WTC11 (cell line): ENCODE measurements around the gene RSPRY1. TPM values are rescaled to one million over a fixed set of nuclear protein-coding genes. Genes with fewer than 3 reads are reported as not detected.
"Not testable (repeated sequence)": the region's sequence is repeated elsewhere in the genome, so short reads cannot be mapped to it uniquely, and the experiment has no call there.

Source experiments
- ATAC-seq: fragments of 200-7000 bp; cut with Tn5 transposase; 2 replicates; pipeline ENCODE4 v1.10.0; 2021; ENCODE audit warnings: mild to moderate bottlenecking, moderate library complexity
- CTCF ChIA-PET: fragments of 300-600 bp; sonication (Branson Sonifier 250); formaldehyde crosslinking; loops from one replicate; lab custom pipeline; 2021; ENCODE audit warnings: antibody characterized with exemption; lab: Charles Lee
- POLR2A ChIA-PET: fragments of 350-600 bp; sonication (Branson Sonifier 250); formaldehyde crosslinking; loops from one replicate; lab custom pipeline; 2021; ENCODE audit warnings: antibody characterized with exemption; lab: Charles Lee
- DNase-seq: peaks from one replicate; pipeline ENCODE4 v3.0.0; 2021; ENCODE audit warnings: low spot score
- H3K27ac Mint-ChIP-seq: 2 replicates; pipeline ENCODE4 v1.8.0; 2021; ENCODE audit warnings: mixed read lengths
- H3K27me3 Mint-ChIP-seq: 2 replicates; pipeline ENCODE4 v1.8.0; 2021; ENCODE audit warnings: low read depth, mild to moderate bottlenecking, moderate library complexity, mixed read lengths
- H3K36me3 Mint-ChIP-seq: 2 replicates; pipeline ENCODE4 v1.8.0; 2021; ENCODE audit warnings: mixed read lengths
- H3K4me1 Mint-ChIP-seq: 2 replicates; pipeline ENCODE4 v1.8.0; 2022; ENCODE audit warnings: mixed read lengths
- H3K4me3 Mint-ChIP-seq: 2 replicates; pipeline ENCODE4 v1.8.0; 2021; ENCODE audit warnings: mild to moderate bottlenecking, moderate library complexity, mixed read lengths
- H3K9me3 Mint-ChIP-seq: 2 replicates; pipeline ENCODE4 v1.8.0; 2021; ENCODE audit warnings: mixed read lengths
- ESRRA ChIP-seq: sonication (generic); formaldehyde crosslinking; IDR thresholded peaks from 2 replicates; pipeline ENCODE4 v1.8.1; 2022; ENCODE audit warnings: mild to moderate bottlenecking, missing genetic modification reagents, borderline replicate concordance
- NFE2L1 ChIP-seq: sonication (generic); formaldehyde crosslinking; IDR thresholded peaks from 2 replicates; pipeline ENCODE4 v1.8.1; 2023; ENCODE audit warnings: missing genetic modification reagents
- NR1H2 ChIP-seq: sonication (generic); formaldehyde crosslinking; IDR thresholded peaks from 2 replicates; pipeline ENCODE4 v1.9.0; 2021; ENCODE audit warnings: mild to moderate bottlenecking, moderate library complexity, missing genetic modification reagents
- NR2C2 ChIP-seq: sonication (generic); formaldehyde crosslinking; IDR thresholded peaks from 2 replicates; pipeline ENCODE4 v1.8.0; 2022; ENCODE audit warnings: mild to moderate bottlenecking, missing genetic modification reagents
- ZNF416 ChIP-seq: fragments of 250-450 bp; sonication (Bioruptor Pico); IDR thresholded peaks from 2 replicates; pipeline ENCODE4 v1.9.0; 2021; ENCODE audit warnings: mild to moderate bottlenecking, inconsistent platforms
- total RNA-seq: library from RNA; stranded (reverse); gene quantifications from 3 replicates; pipeline ENCODE4 v1.2.3, GENCODE V29; 2021
- TF ChIP-seq, protein P1 (sequence below): sonication (generic); formaldehyde crosslinking; IDR thresholded peaks from 2 replicates; pipeline ENCODE4 v1.8.0; 2022; ENCODE audit warnings: mild to moderate bottlenecking, missing genetic modification reagents
- TF ChIP-seq, protein P2 (sequence below): fragments of 200-600 bp; IDR thresholded peaks from 2 replicates; pipeline ENCODE4 v1.8.0; 2022; ENCODE audit warnings: antibody characterized with exemption
- TF ChIP-seq, protein P3 (sequence below): sonication (generic); formaldehyde crosslinking; IDR thresholded peaks from 2 replicates; pipeline ENCODE4 v1.8.1; 2022; ENCODE audit warnings: low read depth, missing genetic modification reagents, borderline replicate concordance

The RSPRY1 gene
- total RNA-seq, 1 experiment from 2014 or later, result 26.8 TPM

DNA sequence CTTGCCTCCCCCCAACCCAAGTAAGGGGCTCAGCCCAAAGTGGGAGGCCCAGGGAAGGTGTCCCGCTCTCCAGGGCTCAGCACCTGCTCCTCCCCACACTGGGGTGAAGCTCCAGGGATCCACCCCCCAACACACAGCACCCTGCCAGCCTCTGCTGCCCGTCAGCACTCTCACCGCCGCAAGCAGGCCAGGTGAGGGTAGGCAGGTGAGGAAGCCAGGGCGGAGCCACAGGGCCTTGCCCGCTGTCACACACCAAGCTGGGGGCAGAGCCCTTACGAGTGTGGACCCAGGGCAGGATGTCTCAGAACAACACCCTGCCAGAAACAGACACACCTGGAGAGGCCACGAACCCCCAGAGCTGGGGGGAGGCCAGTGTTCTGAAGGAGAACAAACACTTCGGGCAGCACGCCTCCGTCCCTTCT is 78.8 kb downstream of the RSPRY1 start (continued):
- no peak for TF ChIP-seq NR2C2 (CRISPR knock-in tag)

DNA sequence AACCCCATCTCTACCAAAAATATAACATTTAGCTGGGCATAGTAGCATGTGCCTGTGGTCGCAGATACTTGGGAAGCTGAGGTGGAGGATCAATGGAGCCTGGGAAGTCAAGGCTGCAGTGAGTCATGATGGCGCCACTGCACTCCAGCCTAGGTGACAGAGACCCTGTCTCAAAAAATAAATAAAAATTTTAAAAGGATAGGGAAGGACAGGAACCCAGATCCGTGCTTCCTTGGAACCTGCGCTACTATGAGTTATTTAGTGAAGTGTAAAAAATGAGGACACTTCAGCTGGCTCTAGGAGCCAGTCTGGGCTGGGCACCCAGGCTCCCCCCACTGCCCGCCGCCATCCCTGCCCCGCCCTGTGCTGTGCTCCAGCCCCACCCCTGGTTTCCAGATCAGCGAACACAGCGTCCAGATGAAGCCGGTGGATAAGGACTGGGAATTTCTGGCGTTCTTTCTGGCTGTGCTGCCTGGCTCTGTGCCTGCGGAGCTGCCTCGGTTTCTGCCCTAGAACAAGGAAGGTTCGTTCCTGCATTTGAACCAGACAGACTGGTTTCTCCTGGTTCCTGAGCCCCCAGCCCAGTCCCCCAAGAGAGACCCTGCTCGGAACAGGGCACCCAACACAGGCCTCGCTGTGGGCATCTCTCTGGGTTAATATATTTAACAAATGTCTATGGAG is 79.9 kb downstream of the RSPRY1 start:
- Mint-ChIP-seq H3K4me3 (no peak overlapping the region), H3K9me3 (no peaks in the 10 kb centered on the region), H3K27me3 (no peaks in the 10 kb centered on the region), H3K36me3 (no peaks in the 10 kb centered on the region), H3K4me1 (peaks cover 8% of the 10 kb centered on the region), H3K27ac (no peak overlapping the region)
- DNase-seq (no peak), ATAC-seq (no peak; the same call in 1 of the 2 replicates)
- ChIA-PET POLR2A (interaction anchor here (0.6 kb wide), 1 partner anchor 125 kb away, joined by 6 read pairs; no protein-coding TSS in a partner anchor), CTCF (no interaction called here)
- TF ChIP-seq NFE2L1, result no peak

DNA sequence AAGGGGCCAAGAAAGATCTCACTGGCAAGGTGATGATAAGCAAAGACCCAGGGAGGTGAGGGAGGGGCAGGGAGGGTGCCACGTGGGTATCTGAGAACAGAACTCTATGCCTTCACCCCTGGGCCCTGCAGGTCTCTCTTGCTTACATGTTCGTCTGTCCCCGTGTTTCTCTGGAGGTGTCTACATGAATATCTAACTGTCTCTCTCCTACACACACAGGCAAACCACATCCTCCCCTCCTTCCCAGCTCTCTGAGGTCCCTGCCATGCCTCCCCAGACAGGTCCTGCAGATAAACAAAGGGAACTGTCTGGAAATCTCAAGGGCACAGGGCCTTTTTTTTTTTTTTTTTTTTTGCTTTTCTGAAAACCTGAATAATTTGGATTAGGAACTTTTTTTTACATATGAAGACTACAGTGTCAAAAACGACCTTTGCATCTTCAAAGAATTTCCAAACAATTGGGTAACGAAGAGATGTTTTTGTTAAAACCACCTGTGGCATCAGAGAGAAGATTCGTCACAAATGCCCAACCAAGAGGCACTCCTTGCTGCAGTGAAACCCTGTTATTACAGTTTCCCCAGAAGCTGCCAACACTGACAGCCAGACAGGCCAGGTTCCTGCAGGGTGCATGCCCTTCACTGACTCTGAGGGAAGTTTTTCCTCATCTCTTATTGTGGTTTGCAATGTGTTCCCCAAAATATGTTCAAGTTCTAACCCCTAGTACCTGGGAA is 80.6 kb downstream of the RSPRY1 start:
- ChIA-PET POLR2A (interaction anchor here (0.6 kb wide), 1 partner anchor 126 kb away, joined by 6 read pairs; no protein-coding TSS in a partner anchor), CTCF (no interaction called here)
- Mint-ChIP-seq H3K27me3 (no peaks in the 10 kb centered on the region), H3K4me3 (no peak overlapping the region), H3K4me1 (peaks cover 8% of the 10 kb centered on the region), H3K36me3 (no peaks in the 10 kb centered on the region), H3K9me3 (no peaks in the 10 kb centered on the region)
- ATAC-seq, result no peak
- no peak for TF ChIP-seq ESRRA (CRISPR knock-in tag)
- TF ChIP-seq, protein P1, sequence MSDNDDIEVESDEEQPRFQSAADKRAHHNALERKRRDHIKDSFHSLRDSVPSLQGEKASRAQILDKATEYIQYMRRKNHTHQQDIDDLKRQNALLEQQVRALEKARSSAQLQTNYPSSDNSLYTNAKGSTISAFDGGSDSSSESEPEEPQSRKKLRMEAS (CRISPR knock-in tag), result no peak
- TF ChIP-seq, protein P2, sequence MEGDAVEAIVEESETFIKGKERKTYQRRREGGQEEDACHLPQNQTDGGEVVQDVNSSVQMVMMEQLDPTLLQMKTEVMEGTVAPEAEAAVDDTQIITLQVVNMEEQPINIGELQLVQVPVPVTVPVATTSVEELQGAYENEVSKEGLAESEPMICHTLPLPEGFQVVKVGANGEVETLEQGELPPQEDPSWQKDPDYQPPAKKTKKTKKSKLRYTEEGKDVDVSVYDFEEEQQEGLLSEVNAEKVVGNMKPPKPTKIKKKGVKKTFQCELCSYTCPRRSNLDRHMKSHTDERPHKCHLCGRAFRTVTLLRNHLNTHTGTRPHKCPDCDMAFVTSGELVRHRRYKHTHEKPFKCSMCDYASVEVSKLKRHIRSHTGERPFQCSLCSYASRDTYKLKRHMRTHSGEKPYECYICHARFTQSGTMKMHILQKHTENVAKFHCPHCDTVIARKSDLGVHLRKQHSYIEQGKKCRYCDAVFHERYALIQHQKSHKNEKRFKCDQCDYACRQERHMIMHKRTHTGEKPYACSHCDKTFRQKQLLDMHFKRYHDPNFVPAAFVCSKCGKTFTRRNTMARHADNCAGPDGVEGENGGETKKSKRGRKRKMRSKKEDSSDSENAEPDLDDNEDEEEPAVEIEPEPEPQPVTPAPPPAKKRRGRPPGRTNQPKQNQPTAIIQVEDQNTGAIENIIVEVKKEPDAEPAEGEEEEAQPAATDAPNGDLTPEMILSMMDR, result no peak
- no peak for TF ChIP-seq NR1H2 (CRISPR knock-in tag)
- no peak for TF ChIP-seq ZNF416 (CRISPR knock-in tag)
- TF ChIP-seq, protein P3, sequence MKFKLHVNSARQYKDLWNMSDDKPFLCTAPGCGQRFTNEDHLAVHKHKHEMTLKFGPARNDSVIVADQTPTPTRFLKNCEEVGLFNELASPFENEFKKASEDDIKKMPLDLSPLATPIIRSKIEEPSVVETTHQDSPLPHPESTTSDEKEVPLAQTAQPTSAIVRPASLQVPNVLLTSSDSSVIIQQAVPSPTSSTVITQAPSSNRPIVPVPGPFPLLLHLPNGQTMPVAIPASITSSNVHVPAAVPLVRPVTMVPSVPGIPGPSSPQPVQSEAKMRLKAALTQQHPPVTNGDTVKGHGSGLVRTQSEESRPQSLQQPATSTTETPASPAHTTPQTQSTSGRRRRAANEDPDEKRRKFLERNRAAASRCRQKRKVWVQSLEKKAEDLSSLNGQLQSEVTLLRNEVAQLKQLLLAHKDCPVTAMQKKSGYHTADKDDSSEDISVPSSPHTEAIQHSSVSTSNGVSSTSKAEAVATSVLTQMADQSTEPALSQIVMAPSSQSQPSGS (CRISPR knock-in tag), result no peak
- TF ChIP-seq, all 79 proteins: peak for 0
- H3K27ac Mint-ChIP-seq, result no peak overlapping the region
- DNase-seq, result no peak

DNA sequence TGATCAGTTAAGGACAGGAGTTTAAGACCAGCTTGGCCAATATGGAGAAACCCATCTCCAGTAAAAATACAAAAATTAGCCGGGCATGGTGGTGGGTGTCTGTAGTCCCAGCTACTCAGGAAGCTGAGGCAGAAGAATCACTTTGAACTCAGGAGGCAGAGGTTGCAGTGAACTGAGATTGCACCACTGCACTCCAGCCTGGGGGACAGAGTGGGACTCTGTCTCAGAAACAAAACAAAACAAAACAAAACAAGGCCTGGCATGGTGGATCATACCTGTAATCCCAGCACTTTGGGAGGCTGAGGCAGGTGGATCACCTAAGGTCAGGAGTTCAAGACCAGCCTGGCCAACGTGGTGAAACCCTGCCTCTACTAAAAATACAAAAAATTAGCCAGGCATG is 81.2 kb downstream of the RSPRY1 start:
- H3K36me3 Mint-ChIP-seq, CTCF ChIA-PET, DNase-seq, ATAC-seq, POLR2A ChIA-PET, H3K27ac Mint-ChIP-seq, H3K4me3 Mint-ChIP-seq, H3K4me1 Mint-ChIP-seq, H3K9me3 Mint-ChIP-seq, H3K27me3 Mint-ChIP-seq: not testable (repeated sequence)

DNA sequence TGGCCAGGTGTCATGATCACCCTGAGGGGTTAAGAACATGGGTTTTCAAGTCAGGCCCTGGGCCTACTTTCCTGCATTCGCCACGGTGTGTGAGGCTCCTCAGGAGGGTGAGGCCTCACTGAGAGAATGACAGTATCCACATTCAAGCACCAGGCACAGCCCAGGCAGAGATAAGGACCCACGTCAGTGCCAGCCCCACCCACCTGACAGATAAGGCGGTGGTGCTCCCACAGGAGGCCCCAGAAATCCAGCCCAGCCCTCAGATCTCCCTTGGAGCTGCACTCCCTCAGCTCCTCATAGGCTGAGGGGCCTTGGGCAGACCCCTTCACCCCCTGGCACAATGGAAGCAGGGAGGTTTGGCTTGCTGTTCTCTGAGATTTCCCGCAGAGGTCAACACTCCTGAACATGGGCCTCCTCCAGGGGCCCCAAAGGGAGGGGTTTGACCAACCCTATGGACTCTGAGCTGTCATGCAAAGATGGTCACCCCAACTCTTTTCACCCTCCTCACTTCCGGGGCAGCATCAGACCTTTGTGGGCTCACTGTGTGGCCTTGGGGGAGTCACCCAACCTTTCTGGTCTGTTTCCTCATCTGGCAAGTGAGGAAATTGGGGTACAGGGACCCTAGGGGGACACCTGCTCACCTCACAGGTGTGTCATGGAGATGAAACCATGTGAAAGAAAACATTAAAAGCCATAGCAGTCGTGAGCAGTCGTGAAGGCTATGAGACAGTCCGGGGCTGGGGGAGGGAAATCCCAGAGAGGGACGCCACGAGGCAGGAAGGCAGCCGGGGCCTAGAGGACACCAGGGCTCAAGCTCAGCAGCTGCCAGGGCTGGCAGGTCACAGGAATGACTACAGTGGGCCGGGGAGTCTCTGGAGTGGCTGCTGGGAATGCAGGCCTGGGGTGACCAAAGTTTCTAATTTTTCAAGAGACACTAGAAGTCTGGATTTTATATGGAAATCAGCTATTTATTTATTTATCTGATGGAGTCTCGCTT is 83.0 kb downstream of the RSPRY1 start:
- no peak for DNase-seq
- peaks cover 8% of the 10 kb centered on the region for H3K4me1 Mint-ChIP-seq
- H3K4me3 Mint-ChIP-seq, result no peak overlapping the region
- no peaks in the 10 kb centered on the region for H3K27me3 Mint-ChIP-seq
- no peak for TF ChIP-seq NFE2L1
- ATAC-seq, result no peak
- ChIA-PET CTCF (interaction anchor here (0.9 to 1.2 kb wide), 2 partner anchors 193 to 305 kb away, joined by 4 to 7 read pairs; partner anchors contain the start of gene POLR2C), POLR2A (interaction anchor here (0.7 kb wide), 1 partner anchor 12 kb away, joined by 3 read pairs; no protein-coding TSS in a partner anchor)
- no peaks in the 10 kb centered on the region for H3K9me3 Mint-ChIP-seq
- H3K27ac Mint-ChIP-seq, result no peak overlapping the region
- H3K36me3 Mint-ChIP-seq, result no peaks in the 10 kb centered on the region
